ENCODE results near the gene TSPAN5.

- TF ChIP-seq POLR2AphosphoS5 (IDR thresholded peaks at IDR 0.05) (no peak), POLR2A (IDR thresholded peaks at IDR 0.05) (no peak), CTCF (IDR thresholded peaks at IDR 0.05) (no peak)
These were observed 19.3 kb downstream of the TSPAN5 start for GRCh38 chr4:98639108-98639507.

Measured in prostate gland (tissue), 2 donors.